Stimulated activated CD8-positive, alpha-beta memory T cell treated with anti-CD3 and anti-CD28 coated beads, Interleukin-7, amount 100 ng/mL, for 4 hours (primary cell): ENCODE data around the gene EFCAB13.
A peak's percentile ranks its signal among the peaks of the same experiment; 100 is the strongest.

Source experiments
- DNase-seq, 2 donors: peaks; one replicate each; pipeline ENCODE4 v3.0.0-alpha.2; 2020; ENCODE audit warnings: low read depth in 2 of 2

EFCAB13 gene, protein sequence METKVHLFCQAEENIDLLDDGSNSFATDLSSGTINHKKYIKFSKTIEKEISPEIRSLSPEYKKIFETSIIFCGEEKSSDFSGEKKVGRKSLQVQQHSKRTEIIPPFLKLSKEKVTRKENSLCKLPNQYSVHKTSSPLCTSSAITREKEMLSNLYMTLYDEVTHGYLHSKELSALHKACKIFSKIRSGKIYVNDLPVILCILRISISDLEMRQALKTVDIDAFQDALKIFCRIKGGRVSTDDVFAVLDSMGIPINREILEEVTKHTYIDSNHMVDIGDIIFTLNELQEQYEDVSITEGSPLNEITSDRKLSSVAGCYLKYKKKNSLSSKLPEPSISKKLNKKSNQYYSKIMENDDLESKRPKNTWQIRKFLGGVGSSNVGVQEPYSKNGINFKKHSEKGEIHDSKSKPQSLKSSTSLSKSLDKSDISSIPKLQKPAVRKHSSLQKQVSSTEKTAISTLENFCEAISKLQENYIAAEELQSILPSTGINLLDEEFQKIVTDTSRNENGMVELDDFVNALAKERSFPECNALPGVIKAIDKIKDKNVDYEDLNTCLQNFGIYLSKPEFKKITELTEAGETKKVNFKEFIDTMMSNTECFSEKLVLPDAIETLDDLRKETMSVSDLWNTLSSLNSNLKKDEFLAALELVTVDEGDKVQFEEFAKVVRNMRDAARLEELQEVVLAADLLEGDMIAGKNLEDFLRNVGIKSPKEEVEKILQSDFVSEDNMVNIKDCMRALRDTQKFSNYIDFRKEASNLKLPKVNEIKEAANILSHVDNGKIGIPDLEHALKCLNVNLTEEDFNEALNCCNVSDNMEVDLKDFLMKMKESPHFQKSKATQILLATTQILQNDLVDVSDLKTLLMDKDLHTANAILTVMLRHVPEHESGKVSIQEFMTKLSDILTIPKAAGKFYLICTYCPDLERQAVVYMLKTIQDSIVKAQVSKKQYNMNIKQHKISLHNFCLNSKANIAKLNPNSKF

DNA sequence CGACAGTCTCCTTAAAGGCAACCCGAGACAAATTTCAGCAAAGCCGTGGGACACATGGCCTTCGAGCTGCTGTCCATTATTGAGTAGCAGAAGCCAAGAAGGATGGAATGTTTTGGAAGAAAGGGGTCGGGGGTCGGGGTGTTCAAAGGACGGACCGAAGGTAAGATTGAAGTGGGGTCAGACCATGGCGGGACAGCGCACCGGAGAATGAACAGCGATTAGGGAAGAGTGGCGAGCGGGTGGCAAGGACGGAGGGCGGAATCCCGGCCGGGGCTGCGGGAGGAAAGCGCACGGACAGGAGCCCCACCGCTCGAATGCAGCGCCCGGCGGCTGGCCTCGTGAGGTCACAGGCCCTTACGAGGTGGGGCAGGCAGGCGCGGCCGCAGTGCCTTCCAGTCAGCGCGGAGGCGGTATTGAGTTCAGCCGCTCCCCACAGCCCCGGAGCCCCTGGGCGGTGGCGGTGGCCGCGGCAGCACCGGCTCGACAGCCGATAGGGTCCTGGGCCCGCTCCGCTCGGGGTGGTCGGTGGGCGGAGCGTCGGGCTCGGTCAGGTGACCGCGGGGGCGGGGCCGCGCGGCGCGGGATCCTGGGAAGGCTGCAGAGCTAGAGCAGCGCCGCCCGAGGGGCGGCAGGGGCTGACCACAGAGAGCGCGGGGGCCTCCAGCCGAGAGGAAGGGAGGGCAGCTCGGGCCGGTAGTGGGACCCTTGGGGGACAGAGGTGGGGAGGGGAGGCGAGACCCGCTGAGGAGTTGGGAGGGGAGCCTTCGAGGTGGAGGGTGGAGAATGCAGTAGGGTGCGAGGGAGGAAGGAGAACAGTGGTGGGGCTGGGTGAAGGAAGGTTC lies at the start of gene EFCAB13:
Gene EFCAB13, plus strand, starts transcription at position 574 of the 842 bp plus-strand sequence. CDS start 4,399 bp downstream, outside the sequence.
- peak; percentile 43 to 73 for DNase-seq

DNA sequence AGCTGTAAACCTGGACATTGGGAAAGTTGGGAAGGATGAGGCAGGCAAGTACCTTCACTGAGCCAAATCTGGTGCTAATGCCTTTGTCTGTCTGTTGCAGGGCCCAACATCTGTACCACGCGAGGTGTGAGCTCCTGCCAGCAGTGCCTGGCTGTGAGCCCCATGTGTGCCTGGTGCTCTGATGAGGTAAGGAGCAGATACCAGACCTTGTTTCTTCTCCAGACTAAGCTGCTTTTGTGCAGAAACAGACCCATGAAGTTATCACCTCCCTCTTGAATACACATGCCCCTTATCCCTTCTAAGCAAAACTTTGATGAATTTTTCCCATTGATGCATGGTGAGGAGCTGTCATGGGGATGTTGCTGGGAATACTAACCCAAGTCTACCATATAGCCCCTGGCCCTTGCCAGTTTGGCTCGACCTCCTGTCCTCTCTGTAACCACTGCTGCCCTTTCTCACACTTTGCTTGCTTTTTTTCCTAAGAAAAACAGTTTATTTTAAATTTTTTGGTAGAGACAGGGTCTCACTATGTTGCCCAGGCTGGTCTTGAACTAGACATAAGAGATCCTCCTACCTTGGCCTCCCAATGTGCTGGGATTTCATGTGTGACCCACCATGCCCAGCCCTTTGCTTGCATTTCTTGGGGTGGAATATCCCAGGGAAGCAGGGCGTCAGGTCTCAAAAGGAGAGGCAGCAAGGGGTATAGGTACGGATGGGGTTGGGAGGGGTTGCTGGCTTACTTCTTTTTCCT lies 49.3 kb upstream of the EFCAB13 start:
- DNase-seq = no peak

DNA sequence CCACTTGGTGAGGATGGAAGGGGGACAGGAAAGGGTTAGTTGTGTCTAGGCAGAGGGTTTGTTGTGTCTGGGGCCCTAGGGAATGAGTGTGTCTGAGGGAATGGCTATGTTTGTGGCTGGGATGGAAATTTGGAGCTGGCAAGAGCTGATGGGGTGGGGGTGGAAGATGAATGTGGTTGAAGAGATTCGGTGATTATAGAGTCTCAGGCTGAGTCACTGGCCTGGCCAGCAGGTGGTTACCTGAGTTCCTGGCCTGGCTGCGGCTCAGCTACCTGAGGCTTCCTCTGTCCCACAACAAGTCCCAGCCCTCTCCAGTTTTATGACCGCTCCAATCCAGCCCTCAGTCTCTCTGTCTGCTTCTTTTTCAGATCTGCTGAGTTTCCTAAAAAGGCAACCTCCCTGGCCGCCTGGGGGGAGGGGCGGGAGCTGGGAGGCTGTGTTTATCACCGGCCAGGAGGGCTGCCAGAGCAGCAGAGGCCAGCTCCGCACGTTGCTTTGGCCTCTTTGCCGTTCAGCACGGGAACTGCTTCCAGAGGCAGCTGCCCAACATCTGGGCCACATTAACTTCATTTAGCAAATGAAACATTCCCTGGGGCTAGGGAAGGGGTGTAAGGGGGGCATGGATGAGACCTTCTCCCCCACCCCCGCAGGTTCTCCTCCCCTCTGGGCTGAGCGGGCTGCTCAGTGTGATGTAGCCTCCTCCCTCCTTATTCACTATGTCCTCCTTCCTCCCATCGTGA lies 48.3 kb upstream of the EFCAB13 start:
- DNase-seq = no peak

DNA sequence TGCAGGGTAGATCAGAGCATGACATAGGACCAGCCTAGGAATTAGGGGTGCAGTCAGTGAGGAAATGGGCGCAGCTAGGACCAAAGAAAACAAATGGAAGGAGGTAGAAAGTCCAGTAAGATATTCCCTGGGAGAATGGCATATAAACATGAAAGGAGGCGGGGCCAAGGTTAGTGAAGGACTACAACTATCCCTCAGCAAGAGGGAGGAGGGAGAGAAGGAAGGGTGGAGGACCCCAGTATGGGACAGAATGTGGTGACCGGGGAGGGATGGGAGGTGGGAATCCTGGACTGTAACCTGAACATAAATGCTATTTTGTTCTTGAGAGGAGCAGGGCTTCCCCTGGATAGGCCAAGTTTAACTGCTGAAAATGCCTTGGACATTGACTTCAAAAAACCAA lies 47.3 kb upstream of the EFCAB13 start:
- no peak for DNase-seq

DNA sequence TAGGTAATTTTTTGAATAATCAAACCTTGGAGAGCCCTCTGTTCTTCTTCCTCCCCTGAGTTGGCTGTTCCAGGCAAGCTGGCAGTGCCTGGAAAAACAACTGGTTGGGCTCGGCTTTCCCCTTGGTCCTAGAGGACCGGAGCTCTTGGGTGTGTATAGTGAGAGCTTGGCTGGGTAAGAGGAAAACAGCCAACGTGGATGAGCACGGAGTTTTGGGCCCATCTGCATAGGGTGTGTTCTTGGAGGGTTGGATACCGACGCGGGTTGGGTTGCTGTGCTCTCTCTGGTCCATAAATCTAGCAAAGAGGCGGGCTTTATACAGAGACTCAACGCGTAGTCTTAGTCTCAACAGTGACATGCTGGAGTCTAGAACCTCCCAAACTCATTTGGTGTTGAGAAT lies 46.9 kb upstream of the EFCAB13 start:
- DNase-seq = no peak

DNA sequence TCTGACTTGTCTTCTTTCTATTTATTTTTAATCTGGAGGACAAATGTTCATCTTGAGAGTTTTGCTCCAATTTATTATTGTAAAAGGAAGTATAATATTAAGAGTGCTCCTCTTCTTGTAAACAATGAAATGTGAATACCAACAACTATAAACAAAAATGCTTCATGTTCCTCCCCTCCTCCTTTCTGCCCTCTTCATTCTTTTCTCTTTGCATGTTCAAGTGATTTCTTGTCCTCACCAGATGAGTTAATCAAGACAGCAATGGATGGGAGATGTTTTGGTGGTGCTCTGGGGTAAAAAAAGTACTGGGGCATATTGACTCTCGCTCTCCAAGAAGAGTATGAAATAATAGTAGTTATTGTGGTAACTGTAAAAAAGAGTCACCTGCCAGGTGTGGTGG lies 45.8 kb upstream of the EFCAB13 start:
- no peak for DNase-seq

DNA sequence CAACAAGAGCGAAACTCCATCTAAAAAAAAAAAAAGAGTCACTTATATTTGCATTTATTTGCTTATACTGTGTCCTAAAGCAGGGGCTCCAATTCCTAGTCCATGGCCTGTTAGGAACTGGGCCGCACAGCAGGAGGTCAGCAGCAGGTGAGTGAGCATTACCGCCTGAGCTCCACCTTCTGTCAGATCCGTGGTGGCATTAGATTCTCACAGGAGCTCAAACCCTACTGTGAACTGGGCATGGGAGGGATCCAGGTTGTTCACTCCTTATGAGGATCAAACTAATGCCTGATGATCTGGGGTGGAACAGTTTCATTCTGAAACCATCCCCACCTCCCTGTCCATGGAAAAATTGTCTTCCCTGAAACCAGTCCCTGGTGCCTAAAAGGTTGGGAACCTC lies 45.2 kb upstream of the EFCAB13 start:
- DNase-seq = no peak

DNA sequence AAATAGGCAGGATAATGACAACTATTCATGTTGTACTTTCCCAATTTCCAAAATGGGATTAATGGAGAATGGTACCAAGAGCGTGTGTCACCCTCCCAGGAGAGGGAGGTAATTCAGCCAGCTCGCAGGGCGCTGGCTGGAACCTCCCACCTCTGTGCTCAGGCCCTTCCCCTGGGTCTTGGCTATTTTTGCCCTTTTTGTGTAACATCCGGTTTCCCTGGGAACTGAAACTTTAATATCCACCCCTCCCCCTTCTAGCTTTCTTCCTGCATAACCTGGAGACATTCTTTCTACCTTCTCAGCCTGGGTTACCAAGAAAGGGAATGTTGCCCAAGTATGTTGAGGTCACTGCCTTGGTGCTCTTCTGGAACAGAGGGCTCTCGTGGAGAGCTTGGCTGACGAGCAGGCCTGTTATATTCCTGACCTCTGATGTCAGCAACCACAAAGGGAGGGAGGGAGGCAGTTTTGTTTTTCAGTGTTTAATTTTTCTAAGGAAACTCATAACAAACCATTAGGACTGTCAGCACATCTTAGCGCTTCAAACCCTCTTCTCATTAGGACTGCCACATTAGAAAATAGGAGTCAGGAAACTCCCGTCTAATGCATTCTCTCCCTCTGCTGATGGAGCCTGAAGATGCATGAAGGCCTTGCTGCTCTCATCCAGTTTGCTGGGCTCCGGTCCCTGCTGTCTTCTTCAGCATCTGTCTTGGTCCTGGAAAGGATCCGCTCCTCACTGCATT lies 44.5 kb upstream of the EFCAB13 start:
- no peak for DNase-seq

DNA sequence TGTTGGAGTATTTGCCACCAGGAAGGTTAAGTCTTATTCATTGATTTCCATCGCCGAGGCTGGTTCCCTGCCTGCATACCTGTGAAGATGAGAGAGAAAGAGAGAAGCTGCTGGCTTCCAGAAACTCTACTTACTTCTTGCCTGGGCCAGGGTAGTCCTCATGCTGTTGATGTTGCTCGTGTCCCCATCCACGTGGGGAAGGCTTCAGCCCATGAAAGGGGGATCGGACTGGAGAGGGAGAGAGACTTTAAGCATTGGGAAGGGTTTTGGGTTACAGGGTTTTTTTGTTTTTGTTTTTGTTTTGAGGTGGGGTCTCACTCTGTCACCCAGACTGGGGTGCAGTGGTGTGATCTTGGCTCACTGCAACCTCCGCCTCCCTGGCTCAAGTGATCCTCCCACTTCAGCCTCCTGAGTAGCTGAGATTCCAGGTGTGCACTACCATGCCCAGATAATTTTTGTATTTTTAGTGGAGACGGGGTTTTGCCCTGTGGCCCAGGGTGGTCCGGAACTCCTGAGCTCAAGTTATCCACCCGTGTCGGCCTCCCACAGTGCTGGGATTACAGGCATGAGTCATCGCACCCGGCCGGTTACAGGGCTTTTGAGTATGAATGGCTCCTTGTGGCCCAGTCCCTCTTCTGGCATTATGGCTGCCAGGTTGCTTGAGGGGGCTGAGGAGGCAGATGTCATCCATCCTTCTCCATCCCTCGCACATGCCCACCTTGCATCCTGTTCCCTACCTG lies 43.5 kb upstream of the EFCAB13 start:
- DNase-seq = no peak

DNA sequence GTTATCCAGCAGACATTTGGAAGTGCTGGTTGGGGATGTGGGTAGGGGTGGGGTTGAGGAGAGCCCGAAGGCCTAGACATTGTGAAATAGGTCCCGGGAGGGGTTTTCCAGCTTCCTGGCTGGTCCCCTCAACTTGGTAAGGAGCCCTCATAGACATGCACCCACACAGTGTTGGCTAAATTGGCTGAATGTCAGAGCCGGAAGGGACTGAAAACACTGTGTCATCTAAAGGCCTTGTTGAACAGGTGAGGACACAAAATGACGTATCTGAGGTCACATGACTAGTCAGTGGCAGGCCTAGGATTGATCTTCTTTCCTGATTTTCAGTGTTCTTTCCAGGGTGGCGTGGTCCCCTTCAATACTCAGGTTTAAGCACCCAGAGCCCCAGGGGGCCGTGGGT lies 42.5 kb upstream of the EFCAB13 start:
- DNase-seq = no peak

DNA sequence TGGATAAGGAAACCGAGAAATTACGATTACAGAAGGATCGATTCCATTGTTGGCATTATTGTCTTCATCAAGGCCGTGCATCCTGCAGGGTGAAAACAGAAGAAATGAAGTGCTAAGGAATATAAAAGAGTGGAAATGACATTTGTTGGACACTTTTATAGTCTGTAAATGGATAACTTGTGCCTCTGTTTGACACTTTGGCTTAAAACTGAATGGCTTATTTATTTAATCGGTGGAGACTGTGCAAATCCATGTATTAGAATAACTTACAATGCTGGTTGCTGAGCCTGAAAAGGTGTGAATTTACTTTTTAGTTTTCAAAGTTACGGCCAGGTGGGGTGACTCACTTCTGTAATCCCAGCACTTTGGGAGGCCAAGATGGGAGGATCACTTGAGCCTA lies 38.8 kb upstream of the EFCAB13 start:
- DNase-seq = no peak

DNA sequence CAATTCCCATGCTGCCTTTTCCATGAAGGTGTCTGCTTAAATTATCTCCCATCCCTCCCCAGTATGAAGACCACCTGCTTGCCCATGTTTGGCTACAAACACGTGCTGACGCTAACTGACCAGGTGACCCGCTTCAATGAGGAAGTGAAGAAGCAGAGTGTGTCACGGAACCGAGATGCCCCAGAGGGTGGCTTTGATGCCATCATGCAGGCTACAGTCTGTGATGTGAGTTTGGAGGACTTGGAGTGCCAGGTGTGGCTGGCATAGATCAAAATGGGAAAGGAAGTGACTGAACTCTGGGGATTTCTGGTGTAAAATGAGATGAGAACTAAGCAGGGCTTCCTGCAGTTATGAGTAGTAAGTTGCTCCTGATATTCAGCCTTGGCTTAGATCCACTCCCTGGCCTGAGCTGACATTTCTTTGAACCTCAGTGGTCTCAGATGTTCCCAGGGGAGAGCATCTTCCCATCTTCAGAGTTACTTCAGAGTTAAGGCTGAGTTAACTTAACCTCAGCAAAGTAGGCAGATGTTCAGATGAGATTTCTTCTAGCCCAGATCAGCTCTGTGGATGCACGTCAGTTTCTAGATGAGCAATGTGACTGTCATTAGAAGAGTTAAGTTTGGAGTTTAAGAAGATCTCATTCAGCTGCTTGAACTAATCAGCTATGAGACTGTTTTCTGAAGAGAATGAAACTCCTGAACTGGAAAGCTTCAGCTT lies 37.4 kb upstream of the EFCAB13 start:
- no peak for DNase-seq

DNA sequence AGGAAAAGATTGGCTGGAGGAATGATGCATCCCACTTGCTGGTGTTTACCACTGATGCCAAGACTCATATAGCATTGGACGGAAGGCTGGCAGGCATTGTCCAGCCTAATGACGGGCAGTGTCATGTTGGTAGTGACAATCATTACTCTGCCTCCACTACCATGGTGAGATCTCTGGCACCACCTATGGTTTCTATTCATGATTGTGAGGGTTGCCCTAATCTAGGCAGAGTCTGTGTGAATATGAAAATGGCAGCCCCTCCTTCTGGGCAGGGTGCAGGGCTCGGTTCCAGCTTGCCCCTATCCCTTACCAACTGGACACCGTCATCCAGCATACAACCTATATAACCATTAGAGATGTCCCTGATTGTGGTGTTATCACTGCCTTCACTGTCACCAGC lies 36.7 kb upstream of the EFCAB13 start:
- no peak for DNase-seq

DNA sequence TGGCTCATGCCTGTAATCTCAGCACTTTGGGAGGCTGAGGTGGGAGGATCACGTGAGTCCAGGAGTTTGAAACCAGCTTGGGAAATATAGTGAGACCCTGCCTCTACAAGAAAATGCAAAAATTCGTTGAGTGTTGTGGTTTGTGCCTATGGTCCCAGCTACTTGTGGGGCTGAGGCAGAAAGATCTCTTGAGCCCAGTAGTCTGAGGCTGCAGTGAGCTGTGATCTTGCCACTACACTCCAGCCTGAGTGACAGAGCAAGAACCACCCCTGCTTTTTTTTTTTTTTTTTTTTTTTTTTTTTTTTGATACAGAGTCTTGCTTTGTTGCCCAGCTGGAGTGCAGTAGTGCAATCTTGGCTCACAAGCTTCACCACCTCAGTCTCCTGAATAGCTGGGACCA lies 36.1 kb upstream of the EFCAB13 start:
- DNase-seq = no peak

DNA sequence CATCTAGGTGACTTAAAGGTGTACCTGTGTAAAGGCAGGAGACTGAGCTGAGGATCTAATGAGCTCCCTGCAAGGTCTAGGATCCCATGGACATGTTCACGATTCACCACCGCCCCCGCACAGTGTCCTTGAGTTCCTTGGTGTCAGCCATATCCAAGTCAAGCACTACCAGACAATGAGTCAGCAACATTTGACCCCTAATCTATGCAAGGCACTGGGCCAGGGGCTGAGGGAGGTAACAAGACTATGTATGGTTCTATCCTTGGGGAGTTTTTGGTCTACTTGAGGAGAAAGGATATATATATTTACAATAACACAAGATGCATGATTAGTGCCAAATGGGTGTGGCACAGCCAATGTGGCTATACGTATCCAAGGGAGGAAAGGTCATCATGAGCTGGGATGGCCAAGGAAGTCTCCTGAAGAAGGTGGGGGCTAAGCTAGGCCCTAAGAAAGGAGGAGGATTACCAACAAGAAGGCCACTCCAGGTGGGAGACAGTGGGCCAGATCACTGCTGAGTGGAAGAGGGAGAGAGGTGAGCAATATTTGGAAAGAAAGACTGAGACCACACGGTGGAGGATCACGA lies 35.1 kb upstream of the EFCAB13 start:
- no peak for DNase-seq

DNA sequence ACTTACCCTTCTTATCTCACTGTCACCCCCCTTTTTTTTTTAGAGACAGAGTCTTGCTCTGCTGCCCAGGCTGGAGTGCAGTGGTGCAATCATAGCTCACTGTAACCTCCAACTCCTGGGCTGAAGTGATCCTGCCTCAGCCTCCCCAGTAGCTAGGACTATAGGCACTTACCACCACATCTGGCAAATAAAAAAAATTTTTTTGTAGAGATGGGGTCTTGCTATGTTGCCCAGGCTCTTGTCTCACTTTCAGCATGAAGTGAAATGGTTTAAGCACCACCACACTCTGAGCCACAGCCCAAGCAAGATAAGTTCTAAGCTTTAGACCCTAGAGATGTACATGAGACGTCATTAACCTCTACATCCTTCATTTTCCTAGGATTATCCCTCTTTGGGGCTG lies 34.5 kb upstream of the EFCAB13 start:
- DNase-seq = no peak

DNA sequence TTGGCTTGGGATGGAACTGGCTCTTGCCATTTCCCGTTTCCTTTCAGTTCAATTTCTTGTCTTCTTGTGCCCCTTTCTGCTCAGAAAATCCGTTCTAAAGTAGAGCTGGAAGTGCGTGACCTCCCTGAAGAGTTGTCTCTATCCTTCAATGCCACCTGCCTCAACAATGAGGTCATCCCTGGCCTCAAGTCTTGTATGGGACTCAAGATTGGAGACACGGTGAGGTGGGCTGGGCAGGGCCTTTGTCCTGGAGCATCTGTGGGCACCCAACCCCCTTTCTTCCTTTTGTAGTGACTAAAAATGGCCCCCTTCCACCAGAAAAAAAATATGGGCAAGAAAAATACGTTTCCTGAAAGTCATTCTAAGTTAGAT lies 32.9 kb upstream of the EFCAB13 start:
- DNase-seq = no peak

DNA sequence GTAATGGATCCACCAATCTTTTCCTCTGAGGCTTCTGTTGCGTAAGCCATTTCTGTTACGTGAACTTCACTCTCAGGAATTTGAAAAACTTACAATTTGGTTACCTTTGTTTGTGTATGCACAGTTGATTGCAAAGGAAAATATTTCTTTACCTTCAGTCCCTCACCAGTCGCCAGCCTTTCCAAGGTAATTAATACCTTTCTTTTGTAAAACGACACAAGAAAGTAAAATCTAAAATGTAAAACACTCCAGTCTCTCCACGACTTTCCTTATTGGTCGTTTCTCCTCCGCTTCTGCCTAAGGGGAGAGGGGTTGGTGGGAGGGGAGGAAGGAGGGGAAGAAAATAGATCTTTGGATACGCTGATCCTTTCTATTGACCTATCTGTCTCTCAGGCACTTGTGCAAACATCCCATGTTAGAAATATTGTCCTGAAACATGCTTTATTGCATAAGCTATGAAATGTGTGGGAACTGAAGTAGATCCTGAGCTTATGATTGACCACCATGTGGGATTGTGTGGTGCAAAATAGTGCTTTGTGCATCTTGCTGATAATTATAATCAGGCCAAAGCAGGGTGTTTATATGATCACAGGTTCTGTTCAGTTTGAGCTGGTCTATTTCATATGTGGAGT lies 32.4 kb upstream of the EFCAB13 start:
- no peak for DNase-seq
